ENCODE data around the gene TCN1. TPM values are rescaled to one million over a fixed set of nuclear protein-coding genes. Genes with fewer than 3 reads are reported as not detected.
"Not testable (repeated sequence)": the region's sequence is repeated elsewhere in the genome, so short reads cannot be mapped to it uniquely, and the experiment has no call there.

The TCN1 gene
- total RNA-seq, result 0.45 TPM

- ATAC-seq, result no peak
- no peak for DNase-seq (ENCODE audit: low spot score)
These were observed at the start of gene TCN1 for GRCh38 chr11:59866397-59866796. Gene TCN1 (minus strand): TSS chr11:59866487. CDS start chr11:59866470, 17 bp downstream.

DNA sequence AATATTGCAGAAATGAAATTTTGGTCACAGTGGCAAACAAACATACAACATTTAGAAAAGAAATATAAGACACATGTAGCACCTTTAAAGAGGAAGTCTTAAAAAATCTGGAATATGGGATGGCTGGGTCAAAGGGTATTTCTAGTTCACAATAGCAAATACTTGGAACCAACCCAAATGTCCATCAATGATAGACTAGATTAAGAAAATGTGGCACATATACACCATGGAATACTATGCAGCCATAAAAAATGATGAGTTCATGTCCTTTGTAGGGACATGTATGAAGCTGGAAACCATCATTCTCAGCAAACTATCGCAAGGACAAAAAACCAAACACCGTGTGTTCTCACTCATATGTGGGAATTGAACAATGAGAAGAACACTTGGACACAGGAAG is 37.3 kb upstream of the TCN1 start:
- ATAC-seq; DNase-seq (ENCODE audit: low spot score): not testable (repeated sequence)

DNA sequence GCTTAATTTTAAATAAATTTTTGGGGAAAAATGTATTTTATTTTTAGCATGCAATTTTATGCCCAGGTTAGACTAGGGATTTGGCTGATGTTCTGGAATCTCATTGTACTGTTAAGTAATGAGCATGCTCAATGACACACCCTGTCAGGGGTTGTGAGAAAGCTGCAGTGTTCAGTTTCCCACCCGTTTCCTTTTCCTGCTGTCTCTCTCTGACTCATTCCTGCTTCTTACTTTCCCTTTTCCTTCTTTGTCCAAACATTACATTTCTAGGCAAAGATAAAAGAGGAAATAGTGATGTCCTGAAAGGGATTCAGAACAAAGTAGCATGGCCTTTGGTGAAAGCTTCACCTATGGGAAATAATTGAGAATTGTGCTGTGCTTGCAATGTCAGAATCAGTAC is 35.0 kb upstream of the TCN1 start:
- ATAC-seq (no peak), DNase-seq (ENCODE audit: low spot score) (no peak)

DNA sequence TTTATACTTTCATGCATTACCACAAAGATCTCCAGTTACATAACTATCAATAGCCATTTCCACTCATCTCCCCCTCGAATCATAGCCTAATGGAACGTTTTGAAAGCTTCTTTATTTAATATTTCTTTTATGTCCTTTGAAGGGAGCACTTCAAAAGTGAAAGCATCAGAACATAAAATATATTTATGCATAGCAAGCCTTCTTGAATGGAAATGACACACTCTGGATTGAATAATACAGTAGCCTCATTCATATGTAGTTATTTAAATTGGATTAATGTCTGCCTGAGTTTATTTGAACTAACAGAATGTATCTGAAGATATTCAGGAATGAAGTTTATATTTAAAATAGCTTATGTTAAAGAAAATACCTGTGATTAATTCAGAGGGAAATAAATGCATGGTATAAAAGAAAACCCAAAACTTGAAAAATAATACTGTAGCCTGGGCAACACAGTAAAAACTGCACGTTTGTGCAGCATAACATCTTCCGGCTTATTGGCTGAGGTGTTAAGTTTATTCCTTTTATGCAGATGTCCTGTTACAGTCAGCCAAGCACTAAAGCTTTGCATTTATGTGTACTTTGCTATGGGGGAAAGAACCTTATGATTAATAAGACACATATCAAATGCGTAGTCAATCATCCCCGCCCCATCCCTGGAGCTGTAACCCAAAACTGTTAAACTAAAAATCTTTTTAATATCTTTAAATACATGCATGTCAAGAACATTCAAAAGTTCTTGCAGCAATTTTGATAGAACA is 34.3 kb upstream of the TCN1 start:
- ATAC-seq (no peak), DNase-seq (ENCODE audit: low spot score) (no peak)

GRCh38 chr11:59899532-59899931 is 33.2 kb upstream of the TCN1 start:
- no peak for ATAC-seq
- no peak for DNase-seq (ENCODE audit: low spot score)

- no peak for ATAC-seq
- no peak for DNase-seq (ENCODE audit: low spot score)
These were observed 32.4 kb upstream of the TCN1 start for GRCh38 chr11:59898650-59899049.

- DNase-seq (ENCODE audit: low spot score), result no peak
- ATAC-seq, result no peak
These were observed 31.8 kb upstream of the TCN1 start for GRCh38 chr11:59898046-59898445.

DNA sequence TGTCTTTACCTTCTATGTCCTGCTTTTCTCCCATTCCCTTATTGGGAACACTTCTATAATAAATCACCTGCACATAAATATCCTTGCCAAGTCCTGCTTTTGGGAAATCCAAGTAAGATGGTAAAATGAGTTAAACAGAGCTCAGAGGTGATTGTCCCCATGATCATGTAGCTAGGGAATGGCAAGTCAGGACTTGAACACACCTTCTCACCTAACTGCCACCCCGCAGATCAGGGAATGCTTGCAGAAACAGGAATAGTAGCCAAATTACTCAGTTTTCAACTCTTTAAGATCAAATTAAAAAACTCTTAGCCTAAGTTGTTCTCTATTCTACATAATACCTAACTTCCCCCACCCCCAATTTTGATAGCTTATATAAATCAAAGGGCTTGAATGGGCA is 28.3 kb upstream of the TCN1 start:
- DNase-seq (ENCODE audit: low spot score) (no peak), ATAC-seq (no peak)

- no peak for DNase-seq (ENCODE audit: low spot score)
These were observed 25.5 kb upstream of the TCN1 start for GRCh38 chr11:59891781-59892181.

GRCh38 chr11:59887156-59887555 is 20.9 kb upstream of the TCN1 start:
- not testable (repeated sequence) for DNase-seq (ENCODE audit: low spot score); ATAC-seq

More at GRCh38 chr11:59891781-59892181, 25.5 kb upstream of the TCN1 start:
- no peak for ATAC-seq

- ATAC-seq, result no peak
- DNase-seq (ENCODE audit: low spot score), result no peak
These were observed 17.3 kb upstream of the TCN1 start for GRCh38 chr11:59883597-59883996.

DNA sequence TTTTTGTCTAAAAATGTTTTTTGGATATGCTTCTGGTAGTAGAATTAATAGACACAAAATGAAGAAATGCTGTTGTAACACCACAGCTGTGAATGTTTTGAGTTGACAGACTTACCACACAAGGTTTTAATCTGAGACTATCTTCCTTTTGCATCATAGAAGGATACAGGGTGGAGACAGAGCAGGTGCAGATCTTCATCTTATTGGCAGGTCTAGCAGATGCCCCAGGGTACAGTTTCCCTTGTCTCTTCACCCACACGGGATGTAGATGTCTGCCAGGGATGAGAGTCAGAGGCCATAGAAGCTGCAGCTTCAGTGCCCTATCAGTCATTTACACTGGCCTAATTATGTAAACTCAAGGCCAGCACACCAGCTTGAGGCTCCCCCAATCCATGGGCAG is 13.3 kb upstream of the TCN1 start:
- no peak for ATAC-seq
- no peak for DNase-seq (ENCODE audit: low spot score)

DNA sequence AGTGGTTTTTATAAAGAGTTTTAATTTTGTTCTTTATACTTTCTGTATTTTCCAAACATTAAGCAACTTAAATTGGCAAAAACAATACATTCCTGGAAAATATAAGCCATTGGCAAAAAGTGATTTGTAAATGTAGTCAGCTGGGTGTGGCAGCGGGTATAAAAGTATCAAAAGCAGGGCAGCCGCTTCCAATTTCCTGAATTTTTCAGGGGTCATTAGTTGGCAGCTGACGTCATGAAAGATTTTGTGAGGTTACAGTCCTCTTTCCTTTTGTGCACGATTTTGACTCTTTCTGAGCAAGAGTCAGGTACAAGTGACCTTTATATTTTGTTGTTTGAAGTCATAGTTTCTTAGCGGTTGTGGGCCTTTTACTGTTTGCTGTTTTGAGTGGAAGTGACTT is 12.3 kb upstream of the TCN1 start, which contains the start of gene OOSP3:
TSS of gene OOSP3 (plus strand) at position 208 of the 400 bp plus-strand sequence. CDS start at position 235, 27 bp downstream.
- DNase-seq (ENCODE audit: low spot score) (no peak), ATAC-seq (no peak)

- ATAC-seq (no peak), DNase-seq (ENCODE audit: low spot score) (no peak)
These were observed 11.5 kb upstream of the TCN1 start for GRCh38 chr11:59877784-59878183.

- ATAC-seq, result no peak
- no peak for DNase-seq (ENCODE audit: low spot score)
These were observed 11.0 kb upstream of the TCN1 start for GRCh38 chr11:59877325-59877724.

GRCh38 chr11:59875856-59876519 is 9.7 kb upstream of the TCN1 start:
- DNase-seq (ENCODE audit: low spot score), result no peak
- ATAC-seq, result no peak

GRCh38 chr11:59872076-59872475 is 5.8 kb upstream of the TCN1 start:
- ATAC-seq (no peak), DNase-seq (ENCODE audit: low spot score) (no peak)

- DNase-seq (ENCODE audit: low spot score) (no peak), ATAC-seq (no peak)
These were observed 1.7 kb upstream of the TCN1 start for GRCh38 chr11:59867946-59868345.

GRCh38 chr11:59866836-59867235 is 549 bp upstream of the TCN1 start:
- DNase-seq (ENCODE audit: low spot score) (no peak), ATAC-seq (no peak)

GRCh38 chr11:59865031-59865430 is 1.3 kb downstream of the TCN1 start:
- no peak for ATAC-seq
- DNase-seq (ENCODE audit: low spot score), result no peak

- DNase-seq (ENCODE audit: low spot score), result no peak
- ATAC-seq, result no peak
These were observed 4.0 kb downstream of the TCN1 start for GRCh38 chr11:59862252-59862651.

GRCh38 chr11:59859673-59860072 is 6.6 kb downstream of the TCN1 start:
- ATAC-seq (no peak), DNase-seq (ENCODE audit: low spot score) (no peak)

Measured in left lobe of liver (tissue), 2 donors.